ENCODE results near the gene PSMB7.

The PSMB7 gene

DNA sequence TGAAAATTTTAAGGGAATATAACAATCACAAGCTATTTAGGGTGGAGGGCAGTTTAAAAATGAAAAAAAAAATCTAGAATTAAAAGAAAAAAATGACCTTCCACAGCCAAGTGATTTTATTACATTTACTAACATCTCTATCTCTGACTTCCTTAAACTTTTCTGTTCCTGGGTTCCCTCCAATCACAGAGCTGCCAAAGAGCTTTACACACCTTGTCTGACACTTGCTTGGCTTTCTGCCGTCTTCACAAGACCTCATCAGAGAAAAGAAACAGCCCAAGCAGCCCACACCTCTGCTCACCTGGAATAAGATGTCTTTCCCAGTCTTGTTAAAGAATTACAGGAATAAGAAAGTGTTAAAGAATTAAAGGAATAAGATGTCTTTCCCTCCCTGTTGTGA is 38.9 kb downstream of the PSMB7 start:
- DNase-seq: no peak

DNA sequence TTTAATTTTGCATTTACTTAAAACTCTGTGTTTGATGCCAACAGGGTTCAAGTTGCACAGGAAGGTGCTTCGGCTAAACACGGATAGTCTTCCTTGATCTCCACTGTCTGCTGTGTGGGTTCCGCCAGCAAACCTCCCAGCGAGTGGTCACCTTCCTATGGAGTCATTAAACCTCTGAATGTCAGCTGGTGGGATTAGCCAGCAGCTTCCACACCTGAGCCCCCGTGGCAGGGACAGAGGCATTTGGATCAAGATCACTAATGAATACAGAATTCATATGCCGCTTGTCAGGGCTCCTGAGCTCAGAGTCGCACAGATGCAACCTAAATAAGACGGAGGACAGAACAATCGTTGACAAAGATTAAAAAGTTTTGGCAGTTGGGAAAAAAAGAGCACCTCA is 39.5 kb downstream of the PSMB7 start:
- no peak for DNase-seq

DNA sequence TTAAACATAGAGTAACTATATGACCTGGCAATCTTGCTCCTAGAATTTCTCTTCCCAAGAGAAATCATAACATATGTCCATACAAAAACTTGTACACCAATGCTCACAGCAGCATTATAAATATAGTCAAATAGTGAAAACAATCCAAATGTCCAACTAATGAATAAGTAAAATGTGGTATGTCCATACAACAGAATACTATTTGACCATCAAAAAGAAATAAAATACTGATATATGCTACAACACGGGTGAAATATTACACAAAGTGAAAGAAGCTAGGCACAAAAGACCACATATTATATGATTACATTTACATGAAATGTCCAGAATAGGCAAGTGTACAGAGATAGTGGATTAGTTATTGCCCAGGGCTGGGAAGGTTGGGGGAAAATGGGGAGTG is 41.4 kb downstream of the PSMB7 start:
- no peak for DNase-seq

DNA sequence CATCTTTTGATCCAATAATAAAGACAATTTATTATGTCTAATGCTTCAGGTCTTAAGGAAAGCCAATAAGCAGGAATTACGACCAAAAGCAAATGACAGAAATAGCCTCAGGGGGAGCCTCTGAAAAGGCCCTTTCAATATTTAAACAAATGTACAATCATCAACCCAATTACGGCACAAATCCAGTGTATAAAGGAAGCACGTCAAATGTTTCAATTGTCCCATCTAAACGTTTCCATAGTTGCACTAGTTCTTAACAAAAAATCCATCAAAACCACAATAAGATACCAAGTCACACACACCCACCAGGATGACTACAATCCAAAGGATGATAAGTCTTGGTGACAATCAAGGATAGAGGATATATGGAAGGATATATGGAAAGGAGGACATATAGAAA is 41.9 kb downstream of the PSMB7 start:
- no peak for DNase-seq

DNA sequence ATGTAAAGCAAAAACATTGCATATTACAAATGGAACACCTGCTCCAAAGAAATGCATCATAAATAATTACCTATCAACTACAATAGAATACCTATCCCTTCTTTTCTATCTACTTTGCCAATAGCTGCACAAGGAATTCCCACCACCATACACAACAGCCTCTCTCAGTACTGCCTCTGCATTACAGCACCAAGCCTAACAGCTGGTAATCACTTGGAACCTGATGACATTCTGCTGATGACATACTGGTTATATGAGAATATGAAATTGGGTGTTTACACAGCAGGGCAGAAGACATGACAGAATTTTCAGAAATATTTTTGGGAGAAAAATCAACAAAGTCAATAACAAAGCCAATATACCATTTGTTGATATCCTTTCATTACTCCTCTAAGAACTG is 43.2 kb downstream of the PSMB7 start:
- no peak for DNase-seq

DNA sequence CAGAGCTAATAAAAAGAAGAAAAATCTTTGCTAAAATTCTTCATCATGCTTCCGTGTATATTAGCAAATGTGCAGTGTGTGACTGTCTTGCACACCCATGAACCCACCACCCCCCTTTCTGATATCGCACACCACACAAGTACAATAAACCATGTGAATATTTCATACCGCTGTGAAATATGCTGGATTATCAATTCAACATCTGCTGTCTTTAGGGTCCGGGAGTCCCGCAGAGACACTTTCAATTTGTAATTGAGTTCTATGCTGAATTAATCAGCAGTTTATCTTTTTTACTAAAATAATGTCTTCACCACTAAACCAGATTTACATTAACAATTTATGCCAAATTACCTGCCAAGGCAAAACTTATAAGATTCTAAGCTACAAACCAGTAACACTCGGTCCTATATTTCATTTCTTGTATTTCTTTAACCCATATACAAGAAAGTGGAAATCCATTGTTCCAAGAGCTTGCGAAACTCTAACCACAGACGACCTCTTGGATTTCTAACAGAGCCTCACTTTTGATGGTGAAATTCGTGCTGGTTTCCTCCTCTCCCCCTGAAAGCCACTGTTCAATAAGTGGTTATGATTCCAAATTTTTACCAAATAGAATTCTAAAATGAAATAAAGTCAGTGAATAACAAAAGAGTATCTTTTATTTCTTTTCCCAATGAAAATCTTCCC is 44.2 kb downstream of the PSMB7 start:
- DNase-seq: no peak

DNA sequence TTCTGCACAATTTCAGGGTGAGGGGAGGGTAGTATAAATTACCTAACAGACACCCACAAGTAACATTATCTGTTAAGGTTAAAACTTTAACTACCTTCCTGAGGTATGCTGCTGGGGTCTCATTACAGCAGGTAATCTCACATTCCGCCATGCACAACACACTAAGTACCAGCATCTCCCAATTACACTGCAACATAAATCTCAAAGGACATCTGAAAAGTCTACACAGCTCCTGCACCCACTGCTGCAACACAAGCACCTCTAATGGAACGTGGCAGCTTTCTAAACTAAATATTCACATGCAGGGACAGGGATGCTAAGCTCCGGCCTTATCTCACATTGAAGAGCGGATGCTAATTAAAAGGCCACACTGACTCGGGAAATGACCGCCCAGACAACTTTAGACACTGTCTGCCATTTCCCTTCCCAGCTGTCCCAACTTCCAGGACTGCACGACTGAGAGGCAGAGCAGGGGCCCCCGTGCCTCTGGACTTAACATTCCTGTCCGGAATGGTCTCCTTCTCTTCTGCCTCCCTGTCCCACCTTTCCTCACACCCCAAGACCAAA is 45.9 kb downstream of the PSMB7 start:
- no peak for DNase-seq

DNA sequence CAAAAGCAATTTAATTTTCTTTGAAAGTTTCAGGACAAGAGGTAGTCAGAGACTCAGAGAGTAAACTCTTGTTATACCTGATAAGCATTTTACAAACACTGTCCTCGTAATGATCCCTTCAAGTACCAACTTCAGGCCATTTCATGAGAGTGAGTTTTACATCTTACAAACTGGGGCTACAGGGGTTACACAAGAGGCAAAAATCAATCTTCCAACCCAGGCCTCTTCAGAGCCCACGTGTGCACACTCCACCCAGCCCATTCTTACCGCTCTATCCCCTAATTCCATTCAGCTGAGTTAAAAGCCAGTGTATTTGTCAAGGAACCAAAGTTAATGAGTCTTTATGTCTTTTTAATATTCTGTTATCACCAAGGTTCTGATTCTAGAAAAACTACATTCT is 46.5 kb downstream of the PSMB7 start:
- no peak for DNase-seq

DNA sequence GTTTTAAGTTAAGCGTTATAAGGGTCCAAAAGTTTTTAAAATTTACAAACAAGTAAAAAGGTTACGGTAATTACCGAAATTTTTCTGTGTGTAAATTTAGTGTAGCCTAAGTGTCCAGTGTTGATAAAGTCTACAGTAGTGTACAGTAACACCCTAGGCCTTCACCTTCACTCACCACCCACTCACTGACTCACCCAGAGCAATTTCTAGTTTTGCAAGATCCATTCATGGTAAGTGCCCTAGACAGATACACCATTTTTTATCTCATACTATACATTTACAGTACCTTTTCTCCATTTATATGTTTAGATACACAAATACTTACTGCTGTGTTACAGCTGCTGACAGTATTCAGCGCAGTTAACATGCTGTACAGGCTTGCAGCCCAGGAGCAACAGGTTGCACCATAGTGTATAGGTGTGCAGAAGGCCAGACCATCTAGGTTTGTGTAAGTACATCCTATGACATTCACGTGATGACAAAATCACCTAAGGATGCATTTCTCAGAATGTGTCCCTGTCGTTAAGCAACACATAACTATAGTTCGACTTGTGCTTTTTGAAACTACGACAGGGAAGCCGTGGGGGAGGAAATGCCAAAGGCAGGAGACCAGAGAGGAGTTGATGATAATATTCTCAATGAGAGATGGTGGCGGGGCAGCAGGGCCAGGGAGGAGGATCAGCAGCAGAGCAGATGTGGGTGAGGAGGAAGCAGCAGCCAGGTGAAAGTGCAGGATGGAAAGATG is 48.6 kb downstream of the PSMB7 start:
- DNase-seq: no peak

DNA sequence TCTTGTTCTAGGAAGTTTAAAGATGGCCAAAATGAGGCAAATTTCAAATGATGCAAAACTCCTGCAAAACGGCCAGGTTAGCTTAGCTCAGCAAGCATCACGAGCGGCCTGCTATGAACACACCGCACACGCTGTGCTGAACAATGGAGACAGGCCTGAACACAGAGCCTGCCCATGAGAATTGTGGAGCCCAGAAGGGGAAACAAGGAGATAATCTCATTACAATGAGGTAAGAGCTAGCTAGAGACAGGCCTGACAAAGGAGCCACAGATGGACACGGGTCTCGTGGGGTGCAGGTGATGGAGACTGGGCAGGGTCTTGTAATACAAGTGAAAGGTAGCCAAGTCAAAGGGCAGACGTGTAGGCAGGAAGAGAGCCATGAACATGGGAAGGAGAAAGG is 50.2 kb downstream of the PSMB7 start:
- no peak for DNase-seq

DNA sequence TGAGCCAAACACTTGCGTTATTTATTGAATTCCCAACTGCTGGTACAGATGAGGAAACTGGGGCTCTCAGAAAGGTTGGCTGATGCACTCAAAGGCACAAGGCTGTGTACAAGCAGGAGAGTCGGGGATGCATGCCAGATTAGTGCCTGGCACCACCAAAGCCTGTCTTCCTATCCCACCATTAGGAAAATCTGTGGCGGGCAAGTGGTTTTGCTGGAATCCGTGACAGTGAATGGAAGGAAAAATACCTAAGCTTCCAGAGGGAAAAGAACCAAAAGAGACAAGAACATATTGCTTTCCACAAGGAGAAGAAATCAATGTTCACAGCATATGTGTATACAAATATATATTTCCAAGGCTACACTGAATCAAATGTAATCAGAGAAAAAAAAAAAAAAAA is 51.1 kb downstream of the PSMB7 start:
- no peak for DNase-seq

DNA sequence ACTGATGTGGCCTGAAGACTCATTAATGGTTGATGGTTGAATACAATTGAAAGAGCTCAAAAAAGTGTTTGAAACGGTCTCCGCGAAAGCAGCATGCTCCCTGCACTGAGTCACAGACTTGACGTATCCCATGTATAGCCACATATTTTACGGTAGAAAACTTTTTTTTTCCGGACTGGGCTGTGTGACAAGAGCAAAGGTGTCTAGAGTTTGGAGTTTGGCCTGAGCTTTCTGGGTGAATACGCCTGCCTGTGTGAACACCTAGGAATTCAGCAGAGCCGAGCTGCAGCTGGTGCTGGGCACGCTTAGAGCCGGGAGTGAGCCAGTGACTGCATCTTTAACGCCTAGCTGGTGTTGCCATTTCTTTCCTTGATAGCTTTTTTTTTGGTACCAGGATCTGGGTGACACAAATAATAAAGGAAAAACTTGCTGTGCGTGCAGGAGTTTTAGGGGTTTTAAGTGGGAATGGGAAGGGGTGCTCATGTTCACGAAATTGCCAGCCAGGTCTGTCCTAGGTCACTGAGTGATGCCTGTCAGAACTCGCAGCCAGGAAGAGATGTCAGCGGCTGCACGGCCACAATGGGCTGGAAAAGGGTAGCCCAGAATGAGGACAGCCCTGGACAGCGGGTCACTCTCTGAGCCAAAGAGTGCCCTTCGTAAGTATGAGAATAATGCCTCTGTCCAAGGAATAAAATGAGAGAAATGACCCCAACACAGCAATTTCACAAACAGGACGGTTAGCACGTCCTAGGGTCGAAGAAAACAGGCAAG is 51.7 kb downstream of the PSMB7 start:
- DNase-seq: no peak

DNA sequence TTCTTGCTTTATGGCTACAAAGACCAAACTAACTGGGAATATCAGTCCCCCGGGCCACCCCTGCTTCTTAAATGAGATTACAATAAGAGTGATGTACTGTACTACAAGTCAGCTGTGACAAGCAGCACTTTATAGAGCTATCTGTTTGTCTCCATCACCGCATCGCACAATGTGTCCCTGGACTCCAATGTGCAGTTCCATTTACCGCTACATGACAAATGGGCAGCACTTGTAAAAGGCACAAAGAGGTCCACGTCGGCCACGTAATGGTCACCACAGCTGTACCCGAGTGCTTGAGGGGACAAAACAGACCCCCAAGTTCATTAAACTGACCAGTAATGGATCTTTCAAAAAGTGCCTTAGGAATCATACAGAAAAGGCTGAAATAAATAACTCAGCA is 54.1 kb downstream of the PSMB7 start:
- no peak for DNase-seq

DNA sequence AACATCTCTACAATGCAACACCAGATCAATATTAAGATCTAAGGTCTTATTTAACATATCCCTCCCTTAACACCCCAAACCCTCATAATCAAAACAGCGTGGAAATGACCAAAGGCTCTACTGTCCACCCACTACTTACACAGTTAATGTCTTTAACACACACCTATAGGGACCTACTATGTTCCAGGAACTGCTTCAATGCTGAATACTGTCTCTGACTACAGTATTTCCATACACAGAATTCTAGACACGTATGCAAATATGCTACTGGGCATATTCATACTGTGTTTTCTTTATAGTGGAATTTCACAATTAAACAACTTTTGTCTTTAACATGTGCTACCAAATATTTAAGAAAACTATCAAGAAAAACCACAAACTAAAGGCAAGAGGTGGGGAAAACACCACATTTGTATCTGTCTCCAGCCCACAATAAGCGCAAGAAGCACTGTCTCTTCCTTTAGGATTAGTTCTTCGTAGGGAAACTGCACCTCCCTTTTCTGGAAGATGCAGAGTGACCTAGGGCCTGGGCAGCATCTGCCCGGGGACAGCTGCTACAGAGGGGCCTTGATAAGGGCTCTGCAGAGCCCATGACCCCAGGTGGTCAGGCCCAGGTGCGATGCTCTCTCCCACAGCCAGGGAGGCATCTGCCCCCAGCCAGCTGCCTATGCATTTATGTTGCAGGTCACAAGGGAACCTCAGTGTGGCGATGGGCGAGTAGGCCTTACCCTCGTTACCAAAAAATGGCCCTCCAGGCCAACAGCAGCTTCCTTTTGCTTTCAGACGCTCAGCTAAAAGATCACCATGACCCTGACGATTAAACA is 55.2 kb downstream of the PSMB7 start:
- DNase-seq: no peak

DNA sequence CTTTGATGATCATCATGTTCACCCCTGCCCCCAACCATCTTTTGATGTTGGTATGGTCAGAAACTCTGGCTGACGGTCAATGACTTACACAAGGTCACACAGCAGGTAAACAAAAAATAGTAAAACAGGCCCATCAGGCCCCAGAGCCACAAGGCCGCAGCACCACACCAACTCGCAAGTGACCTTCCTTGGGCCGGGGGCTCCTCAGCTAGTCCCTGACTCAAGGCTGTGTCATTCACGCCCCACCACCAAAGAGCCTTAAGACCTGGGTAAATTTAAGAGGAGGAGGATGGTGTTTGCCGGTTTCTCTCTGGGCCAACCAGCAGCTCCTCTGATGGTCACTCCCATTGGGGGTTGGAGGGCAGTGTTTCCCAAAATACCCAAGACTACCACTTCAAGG is 55.8 kb downstream of the PSMB7 start:
- DNase-seq: no peak

DNA sequence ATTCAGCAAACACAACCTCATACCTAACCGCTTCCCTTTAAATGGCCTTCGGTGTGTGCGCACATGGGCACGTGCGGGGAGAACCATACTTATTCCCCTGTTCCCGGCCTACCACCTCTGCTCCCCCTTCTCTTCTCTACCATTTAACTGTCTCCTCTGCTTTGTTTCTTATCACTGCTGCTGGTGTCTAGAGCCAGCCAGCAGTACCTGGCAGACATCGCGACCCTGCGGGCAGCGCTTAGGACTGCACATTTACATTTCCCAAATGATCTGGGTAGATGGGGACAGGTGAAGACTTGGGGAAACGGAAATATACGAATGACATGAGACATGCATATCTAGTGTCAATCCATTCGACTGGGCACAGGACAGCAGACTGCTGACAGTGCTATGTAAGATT is 56.6 kb downstream of the PSMB7 start:
- DNase-seq: no peak

DNA sequence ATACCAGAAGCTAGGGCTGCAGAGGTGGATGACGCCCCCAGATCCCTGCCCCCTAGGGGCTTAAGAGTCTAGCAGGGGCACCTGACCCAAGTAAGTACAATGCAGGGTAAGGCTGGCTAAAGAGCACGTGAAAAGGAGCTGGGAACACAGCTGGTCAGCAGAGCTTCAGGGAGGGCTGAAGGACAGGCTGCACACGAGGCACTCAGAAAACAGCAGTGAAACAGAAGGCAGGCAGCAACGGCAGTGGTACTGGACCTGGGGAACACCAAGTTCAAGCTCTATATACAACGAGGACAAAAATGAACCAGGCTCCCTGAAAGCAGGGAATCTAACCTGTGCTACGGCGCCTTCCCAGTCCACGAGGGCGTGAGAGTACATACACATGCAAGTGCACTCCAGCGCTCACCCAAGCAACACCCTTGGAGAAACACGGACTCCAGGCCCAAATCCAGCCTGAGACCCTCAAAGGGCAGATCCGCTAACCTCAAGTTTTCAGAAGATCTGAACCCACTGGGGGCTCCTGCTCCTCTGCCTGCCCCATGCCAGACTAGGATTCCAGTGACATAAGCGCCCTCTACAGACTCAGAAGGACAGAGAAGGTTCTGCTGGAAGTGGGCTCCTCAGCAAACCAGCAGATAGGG is 57.4 kb downstream of the PSMB7 start:
- no peak for DNase-seq

DNA sequence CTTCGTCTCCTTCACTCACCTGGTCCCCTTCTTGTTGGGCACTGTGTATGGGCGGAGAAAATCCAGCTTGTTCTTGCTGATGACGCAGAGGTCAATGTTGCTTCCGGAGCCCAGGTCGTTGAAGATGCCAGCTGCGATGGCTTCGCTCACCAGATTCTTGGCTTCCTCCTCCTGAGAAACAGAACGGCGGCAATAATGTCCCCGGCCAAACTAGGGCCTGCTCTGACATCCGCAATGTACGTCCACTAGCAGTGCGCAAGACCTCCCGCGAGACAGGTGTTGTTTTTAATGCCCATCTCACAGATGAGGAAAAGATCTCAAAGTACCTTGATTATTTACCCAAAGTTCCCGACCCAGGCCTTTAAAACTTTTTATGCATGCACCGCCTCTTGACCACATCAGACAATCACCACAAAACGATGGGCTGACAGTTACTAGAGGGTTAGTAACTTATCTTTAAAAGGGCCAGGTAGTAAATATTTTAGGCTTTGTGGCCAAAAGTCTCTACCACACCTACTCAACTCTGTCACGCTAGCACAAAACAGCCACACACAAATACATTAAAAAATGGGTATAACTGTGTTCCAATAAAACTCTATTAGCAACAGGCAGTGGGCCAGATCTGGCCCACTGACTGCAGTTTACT is 58.4 kb downstream of the PSMB7 start:
- DNase-seq: no peak

DNA sequence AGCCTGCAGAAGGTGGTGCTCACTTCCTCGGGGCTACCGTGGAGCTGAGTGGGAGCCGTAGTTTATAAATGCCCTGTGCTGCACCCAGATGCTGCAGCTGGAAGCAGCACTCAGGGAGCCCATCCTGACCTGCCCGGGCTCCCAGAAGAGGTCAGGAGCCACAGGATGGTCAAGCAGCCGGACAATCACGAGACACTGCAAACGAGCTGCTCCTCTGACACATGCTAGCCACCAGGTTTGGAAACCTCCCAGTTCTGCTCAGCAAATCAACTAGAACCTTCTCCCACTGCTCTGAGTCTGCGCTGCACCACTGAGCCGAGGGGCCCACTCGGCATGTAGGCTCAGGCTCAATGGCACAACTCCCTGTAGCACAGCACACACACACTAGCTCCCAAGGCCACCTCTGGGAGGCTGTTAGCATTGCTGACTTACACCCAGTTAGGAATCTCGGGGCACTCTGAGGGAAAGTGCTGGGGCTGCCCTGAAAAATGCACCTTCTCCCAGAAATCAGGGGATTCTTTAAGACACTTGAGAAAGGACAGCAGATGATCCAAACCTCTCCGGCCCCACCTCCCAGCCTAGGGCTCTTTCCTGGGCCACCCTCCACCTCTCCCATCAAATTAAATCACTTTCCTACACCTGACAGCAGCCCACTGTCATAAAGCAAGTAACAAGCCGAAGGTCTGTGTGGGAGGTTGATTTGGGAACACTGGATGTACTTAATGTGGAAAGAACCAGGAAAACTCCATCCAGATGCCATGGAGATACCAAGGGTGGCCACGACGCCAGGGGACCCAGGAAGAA is 59.1 kb downstream of the PSMB7 start:
- no peak for DNase-seq

DNA sequence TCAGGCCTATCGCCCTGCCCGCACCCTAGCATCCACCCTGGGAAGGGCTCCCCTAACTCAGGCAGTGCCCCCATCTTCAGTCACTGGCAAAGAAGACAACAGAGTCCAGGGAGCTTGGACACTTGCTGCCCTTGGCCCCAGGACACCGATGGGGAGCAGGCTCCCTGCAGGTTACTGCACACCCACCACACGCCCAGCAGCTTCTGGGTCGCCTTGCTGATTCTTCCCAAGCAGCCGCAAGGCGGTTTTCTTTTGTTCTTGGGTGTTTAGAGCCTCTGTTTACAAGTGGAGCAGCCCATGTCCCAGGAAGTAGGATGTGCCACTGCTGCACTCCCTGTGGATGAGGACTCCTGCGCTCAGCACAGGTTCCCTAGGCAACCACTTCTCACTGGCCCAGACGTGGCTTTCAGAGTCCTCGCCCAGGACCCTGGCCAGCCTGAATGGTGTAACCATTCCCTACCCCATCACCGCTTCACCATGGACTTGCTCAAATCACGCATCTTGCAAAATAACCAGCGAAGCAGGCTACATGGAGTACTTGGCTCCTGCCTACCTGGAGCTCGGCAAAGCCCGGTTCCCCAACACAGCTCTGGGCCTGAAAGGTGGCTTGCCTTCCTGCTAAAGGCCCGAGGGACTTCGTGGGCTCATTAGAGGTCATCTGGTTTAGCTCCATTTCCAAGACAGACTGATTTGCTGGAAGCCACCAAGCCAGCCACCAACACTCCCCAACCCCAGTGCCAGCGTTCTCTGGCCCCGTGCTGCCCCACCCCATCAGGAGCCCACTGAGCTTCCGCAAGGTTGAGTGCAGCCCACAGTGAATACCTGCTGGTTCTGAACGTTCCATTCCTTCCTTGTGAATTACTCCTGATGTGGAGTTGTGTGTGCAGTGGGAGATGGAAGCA is 60.0 kb downstream of the PSMB7 start:
- DNase-seq: no peak
